Measurements from ENCODE around the gene CORO7. TPM values are rescaled to one million over a fixed set of nuclear protein-coding genes. Genes with fewer than 3 reads are reported as not detected.

CORO7 gene
- total RNA-seq, 1 experiment from 2014 or later = 51.0 TPM

GRCh38 chr16:4322121-4323052 is 94.0 kb downstream of the CORO7 start:
- no peak for TF ChIP-seq CTCF (IDR thresholded peaks at IDR 0.05; ENCODE audit: unreplicated experiment)
- DNase-seq = no peak
- Mint-ChIP-seq H3K27ac (ENCODE audit: unreplicated experiment) (no peak overlapping the region), H3K4me3 (ENCODE audit: low read depth, unreplicated experiment) (no peak overlapping the region), H3K9me3 (ENCODE audit: low read depth, unreplicated experiment) (no peaks in the 10 kb centered on the region), H3K36me3 (ENCODE audit: insufficient read depth, unreplicated experiment) (peaks cover 16% of the 10 kb centered on the region), H3K27me3 (ENCODE audit: unreplicated experiment) (no peaks in the 10 kb centered on the region), H3K4me1 (ENCODE audit: low read depth, unreplicated experiment) (peaks cover 8% of the 10 kb centered on the region)
- BruUV-seq (replicated peaks) = no TSS peak
- intact Hi-C loops (cut with micrococcal nuclease; ENCODE audit: unreplicated experiment) = no loop called here
- CTCF ChIA-PET = interaction anchor here (0.7 to 2.4 kb wide), 6 partner anchors 13 to 122 kb away, joined by 3 to 12 read pairs (median 8); partner anchors contain the start of gene TFAP4

DNA sequence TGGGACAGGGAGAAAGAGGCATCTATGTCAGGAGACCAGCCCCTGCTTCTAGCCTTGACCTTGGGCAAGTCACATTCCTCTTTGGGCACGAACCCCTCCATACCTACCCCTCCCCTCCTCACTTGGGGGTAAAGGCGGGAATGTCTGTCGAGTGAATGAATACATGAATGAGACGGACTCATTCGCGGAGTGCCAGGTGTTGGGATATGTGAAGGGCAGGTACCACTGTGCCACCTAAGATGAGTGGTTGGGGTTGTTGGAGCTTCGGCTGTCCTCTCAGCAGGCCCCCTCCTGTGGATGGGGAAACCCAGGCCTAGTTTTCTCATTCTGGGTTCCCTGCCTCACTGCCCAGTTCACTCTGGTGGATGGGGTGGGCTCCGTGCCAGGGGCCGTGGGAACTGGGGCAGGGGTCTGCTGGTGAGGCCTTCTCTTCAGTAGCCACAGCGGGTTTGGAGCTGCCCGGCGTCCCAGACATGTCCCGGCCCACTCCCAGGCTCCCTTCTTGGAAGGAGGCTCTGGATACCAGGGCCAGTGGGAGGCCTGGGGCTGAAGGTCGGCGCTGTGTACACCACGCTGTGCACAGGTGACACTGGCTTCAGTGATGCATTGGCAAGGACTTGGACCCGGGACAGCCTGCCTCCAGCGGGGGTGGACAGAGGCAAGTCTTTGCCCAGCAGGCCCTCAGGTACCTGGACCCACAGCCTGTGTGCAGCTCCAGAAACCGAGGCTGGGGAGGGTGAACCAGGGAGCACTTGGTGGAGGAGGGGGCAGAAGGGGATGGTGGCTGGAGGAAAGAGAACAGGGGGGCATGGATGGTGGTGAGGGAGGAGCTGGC is 94.9 kb downstream of the CORO7 start:
- no peak overlapping the region for H3K27ac Mint-ChIP-seq (ENCODE audit: unreplicated experiment)
- peaks cover 11% of the 10 kb centered on the region for H3K4me1 Mint-ChIP-seq (ENCODE audit: low read depth, unreplicated experiment)
- DNase-seq = no peak
- H3K27me3 Mint-ChIP-seq (ENCODE audit: unreplicated experiment) = no peaks in the 10 kb centered on the region
- BruUV-seq (replicated peaks) = no TSS peak
- no peak for TF ChIP-seq CTCF (IDR thresholded peaks at IDR 0.05; ENCODE audit: unreplicated experiment)
- peaks cover 25% of the 10 kb centered on the region for H3K36me3 Mint-ChIP-seq (ENCODE audit: insufficient read depth, unreplicated experiment)
- CTCF ChIA-PET = interaction anchor here (0.7 to 2.4 kb wide), 2 partner anchors 12 to 19 kb away, joined by 4 to 7 read pairs; no protein-coding TSS in a partner anchor
- H3K9me3 Mint-ChIP-seq (ENCODE audit: low read depth, unreplicated experiment) = no peaks in the 10 kb centered on the region
- intact Hi-C loops (cut with micrococcal nuclease; ENCODE audit: unreplicated experiment) = no loop called here
- H3K4me3 Mint-ChIP-seq (ENCODE audit: low read depth, unreplicated experiment) = no peak overlapping the region

- Mint-ChIP-seq H3K4me1 (ENCODE audit: low read depth, unreplicated experiment) (peaks cover 11% of the 10 kb centered on the region), H3K36me3 (ENCODE audit: insufficient read depth, unreplicated experiment) (peaks cover 30% of the 10 kb centered on the region), H3K9me3 (ENCODE audit: low read depth, unreplicated experiment) (no peaks in the 10 kb centered on the region), H3K4me3 (ENCODE audit: low read depth, unreplicated experiment) (no peak overlapping the region), H3K27ac (ENCODE audit: unreplicated experiment) (no peak overlapping the region), H3K27me3 (ENCODE audit: unreplicated experiment) (no peaks in the 10 kb centered on the region)
- intact Hi-C loops (cut with micrococcal nuclease; ENCODE audit: unreplicated experiment) = no loop called here
- DNase-seq = no peak
- BruUV-seq (replicated peaks) = no TSS peak
- no peak for TF ChIP-seq CTCF (IDR thresholded peaks at IDR 0.05; ENCODE audit: unreplicated experiment)
- CTCF ChIA-PET = no interaction called here
Observed at GRCh38 chr16:4320571-4321137, 95.7 kb downstream of the CORO7 start.

Data from Calu3 (cell line).